Measurements from ENCODE around the gene CYSRT1.

Gene CYSRT1

GRCh38 chr9:137227054-137227852, 2.3 kb downstream of the CYSRT1 start, which contains the start of gene RNF224:
Gene RNF224 (plus strand): TSS chr9:137227502. CDS start chr9:137228336, 834 bp downstream.
- peak; percentile 69 for DNase-seq (ENCODE audit: low read depth)

- no peak for DNase-seq (ENCODE audit: low read depth)
Measured at GRCh38 chr9:137227853-137228505, 3.0 kb downstream of the CYSRT1 start.

- DNase-seq (ENCODE audit: low read depth) = no peak
Measured at GRCh38 chr9:137228506-137228967, 3.6 kb downstream of the CYSRT1 start.

- DNase-seq (ENCODE audit: low read depth) = no peak
Measured at GRCh38 chr9:137228968-137229896, 4.3 kb downstream of the CYSRT1 start.

GRCh38 chr9:137229903-137230704, 5.1 kb downstream of the CYSRT1 start:
- DNase-seq (ENCODE audit: low read depth) = no peak

- DNase-seq (ENCODE audit: low read depth) = no peak
Measured at GRCh38 chr9:137230705-137231371, 5.9 kb downstream of the CYSRT1 start, which contains the start of gene SLC34A3. Gene SLC34A3 (plus strand): TSS chr9:137230901. CDS start chr9:137231703, 802 bp downstream.

- DNase-seq (ENCODE audit: low read depth) = no peak
Measured at GRCh38 chr9:137231372-137232039, 6.5 kb downstream of the CYSRT1 start.

- no peak for DNase-seq (ENCODE audit: low read depth)
Measured at GRCh38 chr9:137232101-137232500, 7.1 kb downstream of the CYSRT1 start.

GRCh38 chr9:137232510-137232909, 7.5 kb downstream of the CYSRT1 start:
- no peak for DNase-seq (ENCODE audit: low read depth)

- DNase-seq (ENCODE audit: low read depth) = no peak
Measured at GRCh38 chr9:137233143-137233980, 8.4 kb downstream of the CYSRT1 start.

GRCh38 chr9:137234055-137234697, 9.2 kb downstream of the CYSRT1 start:
- no peak for DNase-seq (ENCODE audit: low read depth)

- DNase-seq (ENCODE audit: low read depth) = no peak
Measured at GRCh38 chr9:137234758-137235423, 9.9 kb downstream of the CYSRT1 start.

- no peak for DNase-seq (ENCODE audit: low read depth)
Measured at GRCh38 chr9:137235424-137236237, 10.7 kb downstream of the CYSRT1 start.

- peak; percentile 85 for DNase-seq (ENCODE audit: low read depth)
Measured at GRCh38 chr9:137236238-137236935, 11.4 kb downstream of the CYSRT1 start.

- DNase-seq (ENCODE audit: low read depth) = no peak
Measured at GRCh38 chr9:137236936-137237421, 12.0 kb downstream of the CYSRT1 start.
